Astrocyte (in vitro differentiated cells and primary cell): ENCODE measurements around the gene GPR39. TPM values are rescaled to one million over a fixed set of nuclear protein-coding genes. Genes with fewer than 3 reads are reported as not detected.

Experiments used
- DNase-seq: peaks from one replicate; pipeline ENCODE4 v3.0.0-alpha.2; 2010; ENCODE audit warnings: low read depth
- FAIRE-seq: peaks from 2 replicates; lab custom pipeline; 2011; peaks lifted over from hg19 to GRCh38; lab: Jason Lieb, UNC
- H2AFZ ChIP-seq: 2 replicates; pipeline ENCODE4 v1.6.0; 2012; ENCODE audit warnings: low read depth, low read length, inconsistent platforms
- H3K27ac ChIP-seq: 2 replicates; pipeline ENCODE4 v1.5.1; 2011; ENCODE audit warnings: low read depth, low read length, inconsistent platforms
- H3K27me3 ChIP-seq: 2 replicates; pipeline ENCODE4 v1.6.0; 2011; ENCODE audit warnings: low read length, inconsistent platforms; ENCODE audit not compliant: insufficient read depth
- H3K36me3 ChIP-seq: 2 replicates; pipeline ENCODE4 v1.5.1; 2011; ENCODE audit warnings: low read length, inconsistent platforms; ENCODE audit not compliant: insufficient read depth
- H3K4me1 ChIP-seq: 2 replicates; pipeline ENCODE4 v1.5.1; 2011; ENCODE audit warnings: low read length, inconsistent platforms; ENCODE audit not compliant: insufficient read depth
- H3K4me2 ChIP-seq: 2 replicates; pipeline ENCODE4 v1.6.0; 2012; ENCODE audit warnings: low read length, inconsistent platforms
- H3K4me3 ChIP-seq: 2 replicates; pipeline ENCODE4 v1.5.1; 2011; ENCODE audit warnings: low read depth, mild to moderate bottlenecking, low read length, inconsistent platforms; ENCODE audit not compliant: insufficient read depth
- H3K79me2 ChIP-seq: 2 replicates; pipeline ENCODE4 v1.6.0; 2012; ENCODE audit warnings: mild to moderate bottlenecking, low read length, inconsistent platforms; ENCODE audit not compliant: insufficient read depth
- H3K9ac ChIP-seq: 2 replicates; pipeline ENCODE4 v1.6.0; 2012; ENCODE audit warnings: mild to moderate bottlenecking, low read length, inconsistent platforms
- H3K9me3 ChIP-seq: 2 replicates; pipeline ENCODE4 v1.5.1; 2012; ENCODE audit warnings: low read depth, mild to moderate bottlenecking, low read length, inconsistent platforms; ENCODE audit not compliant: insufficient read depth
- H4K20me1 ChIP-seq: 2 replicates; pipeline ENCODE4 v1.6.0; 2012; ENCODE audit warnings: low read length, inconsistent platforms; ENCODE audit not compliant: insufficient read depth
- H3K27ac Mint-ChIP-seq: one replicate; pipeline ENCODE4 v1.8.0; 2021; ENCODE audit warnings: mild to moderate bottlenecking, mixed read lengths; ENCODE audit not compliant: unreplicated experiment
- H3K27me3 Mint-ChIP-seq: one replicate; pipeline ENCODE4 v1.8.0; 2021; ENCODE audit warnings: low read depth, mixed read lengths; ENCODE audit not compliant: unreplicated experiment
- H3K36me3 Mint-ChIP-seq: one replicate; pipeline ENCODE4 v1.8.0; 2021; ENCODE audit warnings: low read depth, mixed read lengths; ENCODE audit not compliant: unreplicated experiment
- H3K4me1 Mint-ChIP-seq: one replicate; pipeline ENCODE4 v1.8.0; 2021; ENCODE audit warnings: low read depth, mixed read lengths; ENCODE audit not compliant: unreplicated experiment
- H3K4me3 Mint-ChIP-seq: one replicate; pipeline ENCODE4 v1.8.0; 2021; ENCODE audit warnings: mild to moderate bottlenecking, moderate library complexity, mixed read lengths; ENCODE audit not compliant: unreplicated experiment
- H3K9me3 Mint-ChIP-seq: one replicate; pipeline ENCODE4 v1.8.0; 2021; ENCODE audit warnings: mild to moderate bottlenecking, mixed read lengths; ENCODE audit not compliant: unreplicated experiment
- CTCF ChIP-seq: IDR thresholded peaks from 2 replicates; pipeline ENCODE4 v1.5.1; 2011; ENCODE audit warnings: low read depth, mild to moderate bottlenecking, inconsistent platforms, low read length, moderate library complexity; ENCODE audit not compliant: insufficient read depth
- EZH2 ChIP-seq: IDR thresholded peaks from 2 replicates; pipeline ENCODE4 v1.6.1; 2012; ENCODE audit warnings: mild to moderate bottlenecking, low read length, inconsistent platforms; ENCODE audit not compliant: insufficient read depth
- total RNA-seq: library from RNA; stranded (reverse); gene quantifications from 2 replicates; pipeline ENCODE4 v1.2.1, GENCODE V29; 2021

GPR39 gene
- total RNA-seq, 1 donor from 2014 or later = 4.4 TPM

- no peaks in the 10 kb centered on the region for H3K79me2 ChIP-seq
- peaks cover 5% of the 10 kb centered on the region for H3K9me3 ChIP-seq
- no peaks in the 10 kb centered on the region for H4K20me1 ChIP-seq
- Mint-ChIP-seq H3K36me3 (peaks cover 1% of the 10 kb centered on the region), H3K4me1 (peaks cover 5% of the 10 kb centered on the region), H3K27ac (no peak overlapping the region), H3K27me3 (peaks cover 3% of the 10 kb centered on the region), H3K4me3 (no peak overlapping the region), H3K9me3 (peaks cover 6% of the 10 kb centered on the region)
- no peak overlapping the region for H2AFZ ChIP-seq
- no peak overlapping the region for H3K4me3 ChIP-seq
- no peak overlapping the region for H3K27ac ChIP-seq
- no peaks in the 10 kb centered on the region for H3K36me3 ChIP-seq
- H3K4me1 ChIP-seq = no peaks in the 10 kb centered on the region
- no peak for FAIRE-seq
- no peaks in the 10 kb centered on the region for H3K27me3 ChIP-seq
- H3K4me2 ChIP-seq = no peak overlapping the region
- DNase-seq = no peak
- no peak overlapping the region for H3K9ac ChIP-seq
- TF ChIP-seq CTCF (no peak), EZH2 (no peak)
Measured at GRCh38 chr2:132374961-132375360, 41.6 kb upstream of the GPR39 start.

- Histone ChIP-seq H4K20me1 (no peaks in the 10 kb centered on the region), H3K9ac (no peak overlapping the region), H2AFZ (no peak overlapping the region), H3K27me3 (no peaks in the 10 kb centered on the region), H3K4me2 (no peak overlapping the region), H3K79me2 (no peaks in the 10 kb centered on the region), H3K36me3 (no peaks in the 10 kb centered on the region), H3K27ac (no peak overlapping the region), H3K4me1 (no peaks in the 10 kb centered on the region), H3K9me3 (peaks cover 2% of the 10 kb centered on the region), H3K4me3 (no peak overlapping the region)
- TF ChIP-seq CTCF (no peak), EZH2 (no peak)
- H3K4me1 Mint-ChIP-seq = peaks cover 2% of the 10 kb centered on the region
- peaks cover 7% of the 10 kb centered on the region for H3K9me3 Mint-ChIP-seq
- no peak overlapping the region for H3K27ac Mint-ChIP-seq
- no peaks in the 10 kb centered on the region for H3K36me3 Mint-ChIP-seq
- DNase-seq (no peak), FAIRE-seq (no peak)
- H3K27me3 Mint-ChIP-seq = peaks cover 4% of the 10 kb centered on the region
- H3K4me3 Mint-ChIP-seq = no peak overlapping the region
Measured at GRCh38 chr2:132381376-132381775, 35.2 kb upstream of the GPR39 start.

- H3K36me3 Mint-ChIP-seq = no peaks in the 10 kb centered on the region
- Histone ChIP-seq H3K36me3 (no peaks in the 10 kb centered on the region), H3K27ac (no peak overlapping the region), H3K4me3 (no peak overlapping the region), H3K4me2 (no peak overlapping the region), H3K9me3 (peaks cover 2% of the 10 kb centered on the region), H3K27me3 (no peaks in the 10 kb centered on the region), H2AFZ (no peak overlapping the region), H3K9ac (no peak overlapping the region), H3K79me2 (no peaks in the 10 kb centered on the region), H4K20me1 (no peaks in the 10 kb centered on the region), H3K4me1 (no peaks in the 10 kb centered on the region)
- DNase-seq (no peak), FAIRE-seq (no peak)
- TF ChIP-seq EZH2 = no peak
- no peak for TF ChIP-seq CTCF
- H3K27ac Mint-ChIP-seq = no peak overlapping the region
- H3K4me3 Mint-ChIP-seq = no peak overlapping the region
- peaks cover 7% of the 10 kb centered on the region for H3K9me3 Mint-ChIP-seq
- peaks cover 4% of the 10 kb centered on the region for H3K27me3 Mint-ChIP-seq
- peaks cover 2% of the 10 kb centered on the region for H3K4me1 Mint-ChIP-seq
Measured at GRCh38 chr2:132383956-132384355, 32.6 kb upstream of the GPR39 start.
